ENCODE measurements around the gene BHLHE40.

BHLHE40 gene

GRCh38 chr3:4996771-4997291 lies 17.6 kb downstream of the BHLHE40 start:
- in situ Hi-C loops (cut with MboI; ENCODE audit: low sequenced_read_pairs): loop anchor here (25.0 kb wide), 1 partner anchor 285 kb away; no protein-coding TSS in a partner anchor

DNA sequence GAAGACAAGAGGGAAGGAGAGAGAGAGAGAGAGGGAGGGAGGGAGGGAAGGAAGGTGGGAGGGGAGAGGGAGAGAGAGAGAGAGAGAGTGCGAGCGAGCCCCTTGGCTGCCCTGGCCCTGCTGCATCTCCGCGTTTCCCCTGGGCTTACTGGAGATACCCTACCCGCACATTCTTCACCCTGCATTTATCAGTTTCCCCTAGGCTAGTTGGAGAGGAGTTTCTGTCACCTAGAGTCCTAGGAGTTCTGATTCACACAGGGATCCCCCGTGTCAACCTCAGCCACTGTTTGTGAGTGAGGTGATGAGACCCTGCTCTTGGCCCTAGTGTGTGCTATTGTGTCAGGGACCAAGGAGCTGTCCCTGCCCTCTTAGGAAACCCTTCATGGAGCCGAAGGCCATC lies 18.7 kb downstream of the BHLHE40 start:
- in situ Hi-C loops (cut with MboI; ENCODE audit: low sequenced_read_pairs): loop anchor here (25.0 kb wide), 1 partner anchor 286 kb away; no protein-coding TSS in a partner anchor

GRCh38 chr3:4999531-5000184 lies 20.4 kb downstream of the BHLHE40 start:
- in situ Hi-C loops (cut with MboI; ENCODE audit: low sequenced_read_pairs): loop anchor here (25.0 kb wide), 1 partner anchor 287 kb away; no protein-coding TSS in a partner anchor

DNA sequence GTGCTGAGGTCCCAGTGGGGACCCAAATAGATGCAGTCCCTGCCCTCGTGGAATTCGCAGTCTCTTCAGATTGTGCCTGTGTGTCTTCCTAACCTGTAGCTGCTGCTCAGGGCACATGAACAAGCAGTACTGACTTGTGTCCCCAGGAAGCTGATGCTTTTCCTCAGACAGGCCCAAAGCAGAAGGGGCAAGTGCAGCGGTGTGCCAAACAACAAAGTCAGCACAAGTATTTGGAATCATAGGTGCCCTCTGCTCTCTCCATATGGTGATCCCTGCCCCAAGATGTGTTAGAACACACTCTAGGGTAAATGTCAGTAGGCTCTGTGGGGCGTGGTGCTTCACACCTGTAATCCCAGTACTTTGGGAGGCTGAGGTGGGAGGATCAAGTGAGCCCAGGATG lies 21.9 kb downstream of the BHLHE40 start:
- in situ Hi-C loops (cut with MboI; ENCODE audit: low sequenced_read_pairs): no loop called here

- in situ Hi-C loops (cut with MboI; ENCODE audit: low sequenced_read_pairs): no loop called here
Measured at GRCh38 chr3:5001805-5002173, 22.6 kb downstream of the BHLHE40 start.

- in situ Hi-C loops (cut with MboI; ENCODE audit: low sequenced_read_pairs): no loop called here
Measured at GRCh38 chr3:5002174-5002870, 23.1 kb downstream of the BHLHE40 start.

- in situ Hi-C loops (cut with MboI; ENCODE audit: low sequenced_read_pairs): no loop called here
Measured at GRCh38 chr3:5002871-5003247, 23.6 kb downstream of the BHLHE40 start.

DNA sequence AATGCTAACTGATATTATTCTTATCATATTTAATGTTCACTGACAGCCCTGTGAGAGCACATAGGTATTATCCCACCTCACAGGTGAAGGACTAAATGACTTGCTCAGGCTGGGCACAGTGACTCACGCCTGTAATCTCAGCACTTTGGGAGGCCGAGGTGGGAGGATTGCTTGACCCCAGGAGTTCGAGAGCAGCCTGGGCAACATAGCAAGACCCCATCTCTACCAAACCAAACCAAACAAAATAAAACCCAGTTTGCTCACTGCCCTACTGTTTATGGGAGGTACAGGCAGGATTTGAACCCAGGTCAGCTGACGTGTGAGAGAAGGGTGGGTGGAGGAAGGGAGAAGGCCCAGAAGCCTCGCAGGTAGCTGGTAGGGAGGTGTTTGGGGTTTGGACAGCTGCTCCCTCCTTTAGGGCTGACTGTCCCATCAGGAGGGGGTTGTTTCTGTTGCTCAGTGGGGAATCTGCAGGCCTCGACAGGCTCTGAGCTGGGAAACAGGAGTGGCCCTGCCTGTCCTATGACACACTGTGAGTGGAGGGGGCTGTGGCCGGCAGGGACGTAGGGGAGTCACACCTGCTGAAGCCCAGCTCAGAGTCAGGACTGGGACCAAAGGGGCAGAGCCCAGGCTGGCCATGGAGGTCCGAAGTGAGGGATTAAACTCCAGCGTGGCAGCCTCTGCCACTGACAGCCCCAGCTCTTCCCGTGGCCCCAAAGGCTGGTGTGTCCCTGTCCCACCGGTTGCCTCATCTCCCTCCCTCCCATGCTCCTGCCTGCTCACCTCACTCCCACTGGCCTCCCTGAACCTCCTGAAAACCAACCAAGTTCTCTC lies 25.3 kb downstream of the BHLHE40 start:
- in situ Hi-C loops (cut with MboI; ENCODE audit: low sequenced_read_pairs): no loop called here

DNA sequence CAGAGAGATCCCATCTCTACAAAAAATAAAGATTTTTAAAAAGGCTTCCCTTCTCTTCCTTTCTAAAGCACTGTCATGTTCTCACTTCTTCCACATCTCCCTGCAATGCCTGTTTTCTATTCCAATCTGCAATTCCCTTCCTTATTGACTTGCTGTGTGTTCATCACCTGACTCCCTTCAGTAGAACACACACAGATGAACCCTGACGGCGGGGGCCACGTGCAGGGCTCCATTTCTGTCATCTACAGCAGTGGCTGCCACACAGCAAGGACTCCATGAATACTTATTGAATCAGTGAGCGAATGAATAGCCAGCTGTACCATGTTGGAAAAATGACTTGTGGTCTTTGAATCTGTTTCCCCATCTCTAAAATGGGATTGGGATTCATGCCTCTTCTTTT lies 26.1 kb downstream of the BHLHE40 start:
- in situ Hi-C loops (cut with MboI; ENCODE audit: low sequenced_read_pairs): no loop called here

DNA sequence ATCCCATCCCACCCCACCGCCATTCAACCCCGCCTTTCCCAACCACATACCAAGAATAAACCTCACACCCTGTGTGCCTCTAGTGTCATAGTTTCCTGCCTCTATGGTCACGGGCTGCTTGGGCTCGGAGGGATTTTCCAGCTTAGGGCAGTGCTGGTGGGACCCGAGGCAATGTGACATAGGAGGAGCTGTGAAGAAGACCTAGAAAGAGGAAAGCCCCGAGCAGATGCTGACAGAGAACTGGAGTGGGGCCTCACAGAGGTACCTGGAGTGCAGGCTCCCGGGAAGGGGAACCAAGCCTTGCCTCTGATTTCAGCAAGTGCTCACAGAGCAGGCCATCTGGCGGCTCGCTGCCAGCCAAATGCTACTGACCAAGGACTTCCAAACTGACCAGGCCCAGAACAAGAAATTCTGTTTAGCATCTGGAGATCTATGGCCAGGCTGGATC lies 27.5 kb downstream of the BHLHE40 start:
- in situ Hi-C loops (cut with MboI; ENCODE audit: low sequenced_read_pairs): no loop called here

DNA sequence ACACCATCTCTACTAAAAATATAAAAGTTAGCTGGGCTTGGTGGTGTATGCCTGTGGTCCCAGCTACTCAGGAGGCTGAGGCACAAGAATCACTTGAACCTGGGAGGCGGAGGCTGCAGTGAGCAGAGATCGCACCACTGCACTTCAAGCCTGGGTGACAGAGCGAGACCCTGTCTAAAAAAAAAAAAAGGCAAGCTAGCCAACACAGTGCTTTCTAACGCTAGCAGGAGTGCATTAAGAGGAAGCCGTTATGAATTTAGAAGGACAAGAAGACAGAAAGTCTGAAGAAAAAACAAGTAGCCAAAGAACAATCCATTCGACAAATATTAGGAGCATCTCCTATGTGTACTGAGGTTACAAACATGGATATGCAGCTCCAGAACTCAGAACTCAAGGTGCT lies 28.6 kb downstream of the BHLHE40 start:
- in situ Hi-C loops (cut with MboI; ENCODE audit: low sequenced_read_pairs): no loop called here

DNA sequence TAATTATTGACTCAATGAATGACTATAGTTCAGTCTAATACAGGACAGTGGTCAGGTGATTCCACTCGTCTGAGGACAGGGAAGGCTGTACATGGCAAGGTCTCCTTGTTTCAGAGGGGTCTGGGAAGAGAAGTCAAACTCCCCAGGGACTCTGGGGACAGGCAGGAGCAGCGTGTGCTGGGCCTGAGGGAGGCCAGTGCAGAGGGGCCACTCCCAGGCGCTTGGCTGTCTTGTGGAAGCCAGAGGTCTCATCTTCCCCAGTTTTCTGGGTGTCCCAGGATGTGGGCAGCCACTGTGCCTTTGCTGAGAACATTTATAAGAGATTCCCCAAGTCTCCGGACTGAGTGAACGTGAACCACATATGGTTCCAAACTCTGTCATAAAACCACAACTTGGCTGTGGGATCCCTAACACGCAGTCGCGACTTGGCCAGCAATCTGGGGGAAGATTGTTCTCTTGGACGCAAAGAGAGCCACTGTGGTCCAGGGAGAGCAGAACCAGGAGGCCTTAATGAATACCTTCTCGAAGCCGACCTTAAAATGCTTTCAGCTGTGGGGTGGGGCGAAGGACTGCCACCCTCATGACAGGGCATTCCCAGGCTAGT lies 30.4 kb downstream of the BHLHE40 start:
- in situ Hi-C loops (cut with MboI; ENCODE audit: low sequenced_read_pairs): no loop called here

DNA sequence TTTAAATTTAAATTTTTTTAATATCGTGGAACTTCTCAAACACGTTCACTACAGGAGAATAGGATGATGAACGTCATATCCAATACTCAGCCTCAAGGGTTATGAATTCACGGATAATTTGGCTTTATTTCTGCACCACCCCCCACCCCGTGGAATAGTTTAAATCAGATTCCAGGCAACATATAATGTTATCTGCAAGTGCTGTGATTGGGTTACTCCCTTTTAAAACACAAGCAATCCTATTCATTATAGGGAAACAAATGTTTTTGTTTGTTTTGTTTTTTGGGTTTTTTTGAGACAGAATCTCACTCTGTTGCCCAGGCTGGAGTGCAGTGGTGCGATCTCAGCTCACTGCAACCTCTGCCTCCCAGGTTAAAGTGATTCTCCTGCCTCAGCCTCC lies 30.9 kb downstream of the BHLHE40 start:
- in situ Hi-C loops (cut with MboI; ENCODE audit: low sequenced_read_pairs): no loop called here

DNA sequence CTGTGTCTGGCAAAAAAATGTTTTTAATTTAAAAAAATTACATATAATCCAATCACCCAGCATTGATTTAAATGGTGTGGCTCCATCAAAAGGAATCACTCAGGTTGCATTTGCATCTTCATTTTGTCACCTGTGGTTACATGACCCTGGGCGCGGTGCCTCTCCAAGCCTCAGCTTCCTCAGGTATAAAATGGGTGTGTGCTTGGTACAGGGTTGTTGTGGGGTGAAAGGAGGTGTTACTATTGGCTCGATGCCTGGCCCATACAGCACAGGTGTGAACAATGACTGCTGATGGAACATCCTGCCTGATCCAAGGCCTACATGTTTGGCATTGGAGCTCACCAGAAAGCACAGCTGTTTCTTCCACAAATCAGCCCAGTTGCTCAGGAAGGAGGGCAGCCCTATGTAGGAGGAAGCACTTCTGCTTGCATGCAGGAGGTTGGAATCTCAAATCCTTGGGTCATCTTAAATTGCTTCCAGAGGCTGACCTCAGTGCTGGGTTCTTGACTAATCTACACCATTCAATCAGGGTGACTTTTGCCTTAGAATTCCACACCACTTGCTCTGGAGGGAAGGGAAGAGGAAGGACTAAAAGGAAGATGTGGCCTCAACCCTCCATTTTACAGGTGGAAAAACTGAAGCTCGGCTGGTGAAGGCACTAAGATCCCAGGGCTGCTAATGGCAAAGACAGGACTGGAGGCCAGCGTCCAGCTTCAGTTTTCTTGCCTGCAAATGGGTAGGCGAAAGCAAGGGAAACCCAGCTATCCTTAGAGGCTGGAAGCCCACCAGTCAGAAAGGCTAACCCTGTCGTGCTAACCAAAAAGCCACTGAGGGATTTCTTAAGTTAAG lies 31.7 kb downstream of the BHLHE40 start:
- in situ Hi-C loops (cut with MboI; ENCODE audit: low sequenced_read_pairs): no loop called here

DNA sequence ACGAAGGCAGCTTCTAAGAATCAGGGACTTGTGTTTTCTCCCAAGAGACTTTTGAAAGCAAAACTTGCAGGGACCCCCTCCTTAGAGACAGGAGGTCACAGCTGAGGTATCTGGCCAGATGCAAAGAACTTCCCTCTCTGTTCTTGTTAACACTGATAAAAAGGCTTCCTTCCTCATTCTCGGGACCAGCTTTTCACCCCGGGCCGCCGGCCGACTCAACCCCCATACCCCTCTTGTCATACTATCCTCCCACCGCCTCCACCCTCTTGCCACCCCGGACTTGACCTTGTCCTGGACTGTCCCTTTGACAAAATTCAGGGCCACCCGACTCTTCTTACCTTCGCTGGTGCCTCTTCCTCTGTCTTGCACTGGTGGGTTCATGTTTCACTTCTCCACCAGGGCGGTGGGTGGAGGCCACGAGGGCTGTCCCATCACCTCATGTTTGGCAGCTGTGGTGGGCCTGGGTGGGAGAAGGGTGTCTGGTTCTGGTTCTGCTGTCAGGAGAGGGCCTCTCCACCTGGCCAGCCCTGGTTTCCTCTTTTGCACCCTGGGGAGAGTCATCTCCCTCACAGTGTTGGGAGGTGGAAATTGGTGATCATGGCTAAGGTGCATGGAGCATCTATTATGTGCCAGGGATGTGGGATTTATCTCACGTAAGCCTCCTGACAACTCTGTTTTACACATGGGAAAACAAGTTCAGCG lies 32.5 kb downstream of the BHLHE40 start:
- in situ Hi-C loops (cut with MboI; ENCODE audit: low sequenced_read_pairs): no loop called here

DNA sequence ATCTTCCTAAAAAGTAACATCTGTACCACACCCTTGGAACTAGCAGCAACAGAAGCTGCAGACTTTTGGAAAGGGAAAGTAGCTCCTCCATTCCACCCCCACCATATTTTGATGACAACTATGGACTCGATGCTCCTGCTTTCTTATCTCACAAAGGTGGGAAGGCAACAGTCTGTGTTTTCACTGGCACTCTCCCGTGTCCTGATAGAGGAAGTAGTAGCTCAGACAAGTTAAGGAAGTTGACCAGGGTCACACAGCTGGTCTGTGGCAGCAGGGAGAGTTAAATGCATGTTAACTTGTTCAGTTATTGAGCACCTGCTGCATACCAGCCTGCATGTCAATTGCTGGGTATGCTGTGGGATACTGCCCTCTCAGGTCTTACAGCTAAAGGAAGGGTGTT lies 33.1 kb downstream of the BHLHE40 start:
- in situ Hi-C loops (cut with MboI; ENCODE audit: low sequenced_read_pairs): no loop called here

DNA sequence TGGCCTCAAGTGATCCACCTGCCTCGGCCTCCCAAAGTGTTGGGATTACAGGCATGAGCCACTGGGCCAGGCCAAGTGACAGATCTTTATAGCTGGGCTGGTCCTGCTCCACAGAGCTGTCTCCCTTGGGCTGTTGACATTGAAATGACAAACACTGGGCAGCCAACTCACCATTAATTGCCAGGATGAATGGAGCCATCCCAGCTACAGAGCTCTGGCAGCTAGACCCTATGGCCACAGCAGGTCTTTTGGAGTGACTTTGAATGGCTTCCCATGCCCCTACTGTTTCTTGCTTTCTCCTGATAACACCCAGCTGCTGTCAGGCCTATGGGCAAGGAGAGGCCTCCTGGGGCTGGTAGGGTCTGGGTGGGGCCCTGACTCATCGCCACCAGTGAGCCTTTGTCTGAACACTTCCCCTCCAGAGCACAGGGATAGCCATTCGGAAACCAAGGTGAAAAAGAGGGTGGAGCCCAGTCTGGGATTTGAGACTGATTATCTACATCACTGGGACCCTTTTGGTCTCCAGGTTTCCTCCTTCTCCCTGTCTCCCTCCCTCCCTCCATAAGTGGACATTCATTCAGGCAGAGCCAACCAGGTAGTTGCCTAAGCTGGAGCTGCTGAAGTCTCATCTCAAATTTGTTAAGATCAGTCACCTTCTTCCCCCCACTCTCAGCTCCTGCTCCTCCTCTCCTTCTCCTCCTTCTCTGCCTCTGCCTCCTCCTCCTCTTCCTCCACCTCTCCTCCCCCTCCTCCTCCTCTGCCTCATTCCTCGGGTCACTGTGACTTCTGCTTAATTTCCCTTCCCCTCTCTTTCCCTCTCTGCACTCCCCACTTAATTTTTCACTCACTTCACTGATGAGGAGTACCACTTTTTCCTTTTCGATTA lies 34.0 kb downstream of the BHLHE40 start:
- in situ Hi-C loops (cut with MboI; ENCODE audit: low sequenced_read_pairs): no loop called here

DNA sequence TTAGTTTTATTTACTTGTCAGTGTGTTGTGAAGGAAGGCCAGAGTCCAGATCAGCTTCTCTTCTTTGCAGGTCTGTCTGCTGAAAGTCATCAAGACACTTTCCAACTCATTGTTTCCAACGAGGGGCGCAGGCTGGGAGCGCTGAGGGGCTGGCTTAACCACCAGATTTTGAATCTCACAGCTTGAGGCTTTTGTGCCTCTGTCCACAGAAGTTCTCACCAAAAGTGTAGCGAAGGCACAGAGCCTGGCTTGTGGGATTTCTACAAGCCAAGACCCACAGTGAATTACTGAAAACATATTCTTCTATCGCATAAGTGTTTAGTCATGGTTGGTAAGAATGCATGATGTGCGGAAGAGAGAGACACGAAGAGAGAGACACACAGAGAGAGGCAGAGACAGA lies 35.2 kb downstream of the BHLHE40 start:
- in situ Hi-C loops (cut with MboI; ENCODE audit: low sequenced_read_pairs): no loop called here

GRCh38 chr3:5015056-5015455 lies 35.8 kb downstream of the BHLHE40 start:
- in situ Hi-C loops (cut with MboI; ENCODE audit: low sequenced_read_pairs): no loop called here
